NCI-H2107 (cell line): ENCODE data around the gene SPTB.

ENCODE experiments used
- DNase-seq: peaks from one replicate; lab custom pipeline; 2025; lab: John Stamatoyannopoulos, UW

Gene SPTB

GRCh38 chr14:64729386-64730060 is 150.2 kb downstream of the SPTB start:
- DNase-seq, result no peak

- no peak for DNase-seq
These were observed 150.9 kb downstream of the SPTB start for GRCh38 chr14:64728856-64729255.

- DNase-seq, result no peak
These were observed 151.6 kb downstream of the SPTB start for GRCh38 chr14:64728106-64728505.

DNA sequence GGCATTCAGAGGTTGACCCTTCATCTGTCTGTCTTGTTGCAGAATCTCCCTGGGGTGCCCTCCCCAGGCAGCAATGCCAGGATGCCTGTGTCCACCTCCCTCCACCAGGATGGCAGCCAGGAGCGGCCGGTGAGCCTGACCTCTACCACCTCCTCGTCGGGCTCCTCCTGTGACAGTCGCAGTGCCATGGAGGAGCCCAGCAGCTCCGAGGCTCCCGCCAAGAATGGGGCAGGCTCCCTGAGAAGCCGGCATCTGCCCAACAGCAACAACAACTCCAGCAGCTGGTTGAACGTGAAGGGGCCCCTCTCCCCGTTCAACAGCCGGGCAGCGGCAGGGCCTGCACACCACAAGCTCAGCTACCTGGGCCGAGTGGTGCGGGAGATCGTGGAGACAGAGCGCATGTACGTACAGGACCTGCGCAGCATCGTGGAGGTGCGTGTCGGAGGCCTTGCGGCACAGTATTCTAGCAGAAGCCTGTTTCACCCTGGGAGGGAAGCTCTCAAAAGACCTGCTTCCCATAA is 152.1 kb downstream of the SPTB start:
- no peak for DNase-seq

- peak; percentile 64 for DNase-seq
These were observed 153.2 kb downstream of the SPTB start for GRCh38 chr14:64726585-64726890.

DNA sequence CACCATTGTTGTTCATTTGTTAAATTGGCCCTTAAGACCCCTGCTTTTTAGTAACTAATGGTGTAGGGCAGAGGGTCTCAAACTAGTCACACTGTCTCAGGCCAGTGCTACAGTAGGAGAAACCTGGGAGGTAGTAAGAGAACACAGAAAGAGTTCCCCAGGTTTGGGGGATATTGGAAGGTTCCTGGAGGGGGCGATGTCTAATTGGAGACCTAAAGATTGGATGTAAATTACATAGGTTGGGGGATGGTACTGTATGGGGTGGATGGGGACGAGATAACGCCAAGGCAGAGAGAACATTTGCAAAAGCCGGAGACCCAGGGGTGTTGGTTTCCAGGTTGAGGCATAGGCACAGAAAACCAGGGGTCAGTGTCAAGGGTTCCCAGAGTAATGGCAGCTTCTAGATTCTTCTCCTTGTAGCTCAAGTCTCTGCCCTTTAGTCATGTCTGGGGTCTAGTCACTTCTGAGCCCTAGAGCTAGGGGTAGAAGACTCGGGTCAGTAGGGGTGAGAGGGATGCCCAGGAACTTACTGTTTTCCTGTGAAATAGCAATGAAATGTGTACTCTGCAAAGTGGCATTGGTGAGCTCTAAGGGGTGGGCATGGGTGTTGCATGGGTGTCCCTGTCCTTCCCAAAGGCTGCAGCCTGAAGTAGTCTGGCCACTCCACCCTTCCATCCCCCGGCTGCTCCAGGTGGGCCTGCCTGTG is 153.7 kb downstream of the SPTB start:
- DNase-seq, result no peak

DNA sequence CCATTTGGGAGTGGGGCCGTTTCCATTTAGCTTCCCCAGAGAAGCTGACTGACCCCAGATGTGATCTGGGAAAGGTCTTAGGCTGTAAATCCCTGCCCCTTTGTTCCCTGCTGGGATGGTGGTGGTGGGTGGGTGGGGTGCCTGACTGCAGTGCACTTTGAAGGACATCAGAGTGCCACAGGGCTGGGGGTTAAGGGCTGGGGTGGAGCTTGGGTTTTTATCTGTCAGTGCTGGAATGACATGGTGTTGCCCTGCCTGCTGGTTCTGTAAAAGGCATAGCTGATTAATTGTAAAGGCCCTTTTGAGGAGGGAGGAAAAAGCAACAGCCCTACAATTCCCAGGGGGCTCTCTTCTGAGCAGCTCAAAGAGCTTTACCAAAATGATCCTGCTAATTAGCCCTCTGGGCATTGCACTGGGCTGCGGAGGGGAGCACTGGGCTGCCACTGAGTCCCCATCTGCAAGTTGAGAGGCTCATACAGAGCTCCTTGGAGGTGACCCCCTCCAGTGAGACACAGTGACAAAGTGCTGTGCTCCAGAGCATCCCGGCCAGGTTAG is 154.4 kb downstream of the SPTB start:
- peak; percentile 74 for DNase-seq

DNA sequence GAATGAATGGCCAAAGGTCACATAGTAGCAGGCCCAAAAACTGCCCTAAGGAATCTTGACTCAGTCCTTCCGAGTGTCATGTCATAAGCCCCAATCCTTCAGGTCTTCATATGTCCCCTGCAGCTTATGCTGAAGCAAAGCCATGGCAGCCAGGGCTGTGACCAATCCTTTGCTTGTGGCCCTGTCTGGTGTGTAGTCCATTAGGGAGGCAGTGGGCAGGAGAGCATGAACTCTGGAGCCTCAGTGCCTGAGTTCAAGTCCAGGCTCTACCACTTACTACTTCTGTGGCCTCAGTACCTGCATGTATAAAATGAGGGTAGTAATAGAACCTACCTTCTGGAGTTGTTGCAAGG is 155.2 kb downstream of the SPTB start:
- no peak for DNase-seq

GRCh38 chr14:64723691-64724577 is 155.8 kb downstream of the SPTB start:
- DNase-seq, result peak; percentile 24

DNA sequence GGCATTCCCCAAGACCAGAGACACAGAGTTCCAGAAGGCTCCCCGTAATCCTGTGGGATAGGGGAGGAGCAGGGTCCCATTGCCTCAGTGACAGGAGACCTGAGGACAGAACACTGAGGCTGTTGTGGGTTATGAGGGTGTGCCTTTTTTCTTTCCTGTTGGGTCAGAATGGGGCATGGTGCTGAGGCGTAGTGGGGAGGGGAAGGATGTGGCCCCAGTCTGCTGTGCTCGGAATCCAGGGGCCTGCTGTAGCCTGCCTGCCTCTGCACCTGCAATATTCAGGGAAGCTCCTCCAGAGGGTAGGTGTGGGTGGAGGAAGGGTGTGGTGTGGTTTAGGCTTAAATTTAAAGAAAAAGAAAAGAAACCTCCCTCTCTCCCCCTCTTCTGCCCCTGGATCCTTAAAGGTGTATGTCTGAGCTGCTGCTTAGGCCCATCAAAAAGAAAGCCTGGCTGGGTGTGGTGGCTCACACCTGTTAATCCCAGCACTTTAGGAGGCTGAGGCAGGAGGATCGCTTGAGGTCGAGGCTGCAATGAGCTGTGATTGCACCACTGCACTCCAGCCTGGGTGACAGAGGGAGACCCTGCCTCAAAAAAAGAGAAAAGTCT is 156.8 kb downstream of the SPTB start:
- no peak for DNase-seq

- no peak for DNase-seq
These were observed 157.8 kb downstream of the SPTB start for GRCh38 chr14:64721899-64722298.

DNA sequence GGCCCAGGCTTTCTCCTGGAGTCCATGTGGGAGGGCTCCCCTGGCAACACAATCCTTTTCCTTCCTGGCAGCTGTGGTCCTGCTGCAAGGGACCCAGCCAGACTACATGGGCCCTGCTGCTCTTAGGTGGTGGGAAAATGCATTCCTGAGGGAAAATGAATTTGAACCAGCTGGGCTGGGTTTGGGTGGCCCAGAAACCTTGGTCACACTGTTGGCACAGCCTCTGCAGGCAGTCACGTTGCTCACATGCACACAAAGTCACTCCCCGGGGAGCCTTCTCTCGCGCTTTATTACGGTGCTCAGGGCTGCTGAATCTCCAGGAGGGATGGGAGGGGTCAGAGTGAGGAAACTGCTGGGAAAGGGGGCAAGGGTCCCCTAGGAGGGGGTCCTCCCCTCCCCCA is 158.3 kb downstream of the SPTB start:
- peak; percentile 61 for DNase-seq

- no peak for DNase-seq
These were observed 159.6 kb downstream of the SPTB start for GRCh38 chr14:64720131-64720576.

- no peak for DNase-seq
These were observed 160.1 kb downstream of the SPTB start for GRCh38 chr14:64719601-64720000.

DNA sequence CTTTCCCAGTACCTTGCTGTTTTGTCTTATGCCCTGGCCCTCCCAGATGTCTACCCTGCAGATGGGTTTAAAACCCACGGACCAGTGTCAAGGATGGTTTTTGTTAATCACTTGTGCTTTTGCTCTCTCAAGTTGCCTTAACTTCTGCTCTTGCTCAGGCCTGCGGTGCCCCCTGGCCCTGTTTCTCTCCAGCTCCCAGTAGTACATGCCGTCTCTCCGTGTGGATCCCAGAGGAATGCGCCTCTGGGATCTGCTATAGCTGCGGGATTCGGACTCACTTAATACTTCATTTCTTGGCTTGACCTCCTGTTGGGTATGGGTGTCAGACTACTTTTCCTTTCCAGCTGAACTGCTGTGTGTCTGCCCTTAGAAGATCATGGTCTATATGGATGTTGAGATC is 160.9 kb downstream of the SPTB start:
- no peak for DNase-seq

DNA sequence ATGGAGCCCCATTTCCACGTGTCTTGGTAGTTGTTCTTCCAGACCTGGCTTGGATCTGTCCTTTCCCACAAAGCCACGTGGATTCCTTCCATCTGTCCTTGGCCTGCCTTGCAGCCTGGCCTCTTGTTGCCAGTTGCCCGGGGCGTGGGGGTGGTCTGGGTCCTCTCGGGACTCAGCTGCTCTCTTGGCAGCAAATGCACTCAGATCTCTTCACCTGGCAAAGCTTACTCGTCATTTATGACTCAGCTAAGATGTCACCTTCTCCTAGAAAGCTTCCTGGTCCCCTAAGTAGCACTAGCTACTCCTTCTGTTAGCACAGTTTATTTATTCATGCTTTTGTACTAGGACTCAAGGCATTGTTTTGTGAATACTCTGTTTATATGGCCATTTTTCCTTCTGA is 161.8 kb downstream of the SPTB start:
- DNase-seq, result no peak

DNA sequence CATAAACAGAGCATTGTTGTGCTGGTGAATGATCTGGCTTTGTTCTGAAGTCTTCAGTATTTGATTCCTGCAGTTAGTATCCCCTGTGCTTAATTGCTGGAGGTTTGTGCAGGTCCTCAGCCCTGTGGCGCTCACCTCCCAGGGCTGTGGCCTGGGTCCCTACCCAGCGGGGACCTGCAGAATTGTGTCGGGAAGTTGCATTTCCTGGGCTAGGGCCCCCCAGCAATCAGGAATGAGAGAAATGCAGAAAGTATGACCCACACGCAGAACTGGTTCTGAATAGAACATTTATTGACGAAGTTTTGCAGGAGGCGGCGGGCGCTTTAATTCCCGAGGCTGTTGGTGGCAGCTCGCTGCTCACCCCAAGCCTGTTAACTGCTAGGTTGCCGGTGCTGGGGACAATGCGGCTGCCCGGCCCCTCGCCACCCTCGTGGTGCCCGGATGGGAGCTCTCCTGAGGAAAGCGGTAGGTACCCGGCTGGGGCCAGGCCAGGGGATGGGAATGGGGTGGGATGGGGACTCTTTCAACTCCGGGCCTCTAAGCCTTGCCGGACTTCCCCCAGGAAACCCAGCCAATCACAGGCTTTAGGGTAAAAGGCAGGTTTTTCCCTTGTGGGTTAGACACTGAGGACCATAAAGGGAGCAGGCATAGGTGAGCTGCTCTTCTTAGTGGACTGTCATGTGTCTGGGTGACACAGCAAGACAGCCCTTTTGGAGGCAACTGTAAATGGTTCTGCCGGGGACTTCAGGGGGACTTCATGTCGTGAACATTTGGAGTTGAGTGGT is 163.9 kb downstream of the SPTB start:
- DNase-seq, result no peak

DNA sequence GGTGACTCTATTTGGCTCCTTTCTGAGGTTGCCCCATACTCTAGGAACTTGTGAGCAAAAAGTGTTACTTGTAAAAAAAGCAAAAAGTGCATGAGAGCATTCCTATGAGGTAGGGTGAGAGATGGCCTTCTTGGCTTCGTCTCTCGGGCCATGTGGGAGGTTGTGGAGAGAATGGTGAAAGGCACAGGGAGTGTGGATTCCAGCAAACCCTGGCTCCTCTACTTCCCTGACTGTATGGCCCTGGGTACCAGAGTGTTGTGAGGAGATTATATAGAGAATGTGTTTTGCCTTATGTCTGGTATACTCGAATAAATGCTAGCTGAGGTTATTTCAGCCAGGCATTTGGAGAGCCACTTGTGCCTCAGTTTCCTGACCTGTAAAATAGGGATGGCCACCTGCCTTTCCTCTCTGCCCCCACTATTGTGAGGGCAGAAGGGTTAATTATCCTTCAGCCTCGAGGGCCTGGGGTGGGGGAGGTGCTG is 164.5 kb downstream of the SPTB start:
- no peak for DNase-seq

DNA sequence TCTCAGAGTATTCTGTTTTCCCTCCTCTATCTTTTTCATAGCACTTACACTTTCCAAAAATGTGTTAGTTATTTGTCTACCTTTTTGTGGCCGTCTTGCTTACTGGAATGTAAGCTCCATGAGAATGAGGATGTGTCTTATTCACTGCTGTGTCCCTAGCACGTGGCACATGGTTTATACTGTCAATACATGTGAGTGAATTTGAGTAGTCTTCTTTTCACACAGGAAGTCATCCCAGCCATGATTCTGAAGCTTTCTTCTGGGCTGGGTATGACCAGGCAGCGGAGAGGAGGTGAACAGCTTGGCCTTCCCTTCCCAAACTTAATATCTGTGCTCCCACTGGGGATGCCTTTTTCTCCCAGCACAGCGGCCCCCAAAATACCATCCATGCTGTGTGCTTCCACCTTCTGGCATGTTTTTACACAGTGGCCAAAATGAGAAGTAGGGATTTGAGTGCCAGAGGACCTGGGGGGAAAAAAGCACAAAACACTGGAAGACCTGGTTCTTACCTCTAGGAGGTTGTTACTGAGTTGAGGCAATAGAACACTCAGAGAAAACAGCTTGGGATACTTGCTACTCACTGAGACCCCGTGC is 165.2 kb downstream of the SPTB start:
- DNase-seq, result no peak

DNA sequence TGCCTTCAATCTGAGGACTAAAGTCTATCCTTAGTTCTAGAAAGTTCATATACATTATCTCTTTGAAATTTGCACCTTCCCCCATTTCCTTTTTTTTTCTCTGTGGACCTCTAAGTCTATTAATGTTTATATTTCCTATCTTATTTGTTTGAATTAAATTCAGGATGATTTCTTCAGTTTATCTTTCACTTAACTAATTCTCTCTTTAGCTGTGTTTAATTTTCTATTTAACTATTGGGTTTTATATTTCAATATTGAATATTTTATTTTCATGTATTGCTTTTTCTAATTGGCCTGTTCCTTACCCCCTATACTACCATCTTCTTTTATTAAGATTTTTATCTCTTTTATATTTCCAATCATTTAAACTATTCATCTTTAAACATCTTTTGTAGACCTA is 166.0 kb downstream of the SPTB start:
- DNase-seq, result no peak

- no peak for DNase-seq
These were observed 168.7 kb downstream of the SPTB start for GRCh38 chr14:64711039-64711438.
